Astrocyte (in vitro differentiated cells and primary cell): ENCODE data around the gene HOXC6. TPM values are rescaled to one million over a fixed set of nuclear protein-coding genes. Genes with fewer than 3 reads are reported as not detected.

ENCODE experiments used
- DNase-seq: peaks from one replicate; pipeline ENCODE4 v3.0.0-alpha.2; 2010; ENCODE audit warnings: low read depth
- FAIRE-seq: peaks from 2 replicates; lab custom pipeline; 2011; peaks lifted over from hg19 to GRCh38; lab: Jason Lieb, UNC
- H2AFZ ChIP-seq: 2 replicates; pipeline ENCODE4 v1.6.0; 2012; ENCODE audit warnings: low read depth, low read length, inconsistent platforms
- H3K27ac ChIP-seq: 2 replicates; pipeline ENCODE4 v1.5.1; 2011; ENCODE audit warnings: low read depth, low read length, inconsistent platforms
- H3K27me3 ChIP-seq: 2 replicates; pipeline ENCODE4 v1.6.0; 2011; ENCODE audit warnings: low read length, inconsistent platforms; ENCODE audit not compliant: insufficient read depth
- H3K36me3 ChIP-seq: 2 replicates; pipeline ENCODE4 v1.5.1; 2011; ENCODE audit warnings: low read length, inconsistent platforms; ENCODE audit not compliant: insufficient read depth
- H3K4me1 ChIP-seq: 2 replicates; pipeline ENCODE4 v1.5.1; 2011; ENCODE audit warnings: low read length, inconsistent platforms; ENCODE audit not compliant: insufficient read depth
- H3K4me2 ChIP-seq: 2 replicates; pipeline ENCODE4 v1.6.0; 2012; ENCODE audit warnings: low read length, inconsistent platforms
- H3K4me3 ChIP-seq: 2 replicates; pipeline ENCODE4 v1.5.1; 2011; ENCODE audit warnings: low read depth, mild to moderate bottlenecking, low read length, inconsistent platforms; ENCODE audit not compliant: insufficient read depth
- H3K79me2 ChIP-seq: 2 replicates; pipeline ENCODE4 v1.6.0; 2012; ENCODE audit warnings: mild to moderate bottlenecking, low read length, inconsistent platforms; ENCODE audit not compliant: insufficient read depth
- H3K9ac ChIP-seq: 2 replicates; pipeline ENCODE4 v1.6.0; 2012; ENCODE audit warnings: mild to moderate bottlenecking, low read length, inconsistent platforms
- H3K9me3 ChIP-seq: 2 replicates; pipeline ENCODE4 v1.5.1; 2012; ENCODE audit warnings: low read depth, mild to moderate bottlenecking, low read length, inconsistent platforms; ENCODE audit not compliant: insufficient read depth
- H4K20me1 ChIP-seq: 2 replicates; pipeline ENCODE4 v1.6.0; 2012; ENCODE audit warnings: low read length, inconsistent platforms; ENCODE audit not compliant: insufficient read depth
- H3K27ac Mint-ChIP-seq: one replicate; pipeline ENCODE4 v1.8.0; 2021; ENCODE audit warnings: mild to moderate bottlenecking, mixed read lengths; ENCODE audit not compliant: unreplicated experiment
- H3K27me3 Mint-ChIP-seq: one replicate; pipeline ENCODE4 v1.8.0; 2021; ENCODE audit warnings: low read depth, mixed read lengths; ENCODE audit not compliant: unreplicated experiment
- H3K36me3 Mint-ChIP-seq: one replicate; pipeline ENCODE4 v1.8.0; 2021; ENCODE audit warnings: low read depth, mixed read lengths; ENCODE audit not compliant: unreplicated experiment
- H3K4me1 Mint-ChIP-seq: one replicate; pipeline ENCODE4 v1.8.0; 2021; ENCODE audit warnings: low read depth, mixed read lengths; ENCODE audit not compliant: unreplicated experiment
- H3K4me3 Mint-ChIP-seq: one replicate; pipeline ENCODE4 v1.8.0; 2021; ENCODE audit warnings: mild to moderate bottlenecking, moderate library complexity, mixed read lengths; ENCODE audit not compliant: unreplicated experiment
- H3K9me3 Mint-ChIP-seq: one replicate; pipeline ENCODE4 v1.8.0; 2021; ENCODE audit warnings: mild to moderate bottlenecking, mixed read lengths; ENCODE audit not compliant: unreplicated experiment
- CTCF ChIP-seq: IDR thresholded peaks from 2 replicates; pipeline ENCODE4 v1.5.1; 2011; ENCODE audit warnings: low read depth, mild to moderate bottlenecking, inconsistent platforms, low read length, moderate library complexity; ENCODE audit not compliant: insufficient read depth
- EZH2 ChIP-seq: IDR thresholded peaks from 2 replicates; pipeline ENCODE4 v1.6.1; 2012; ENCODE audit warnings: mild to moderate bottlenecking, low read length, inconsistent platforms; ENCODE audit not compliant: insufficient read depth
- total RNA-seq: library from RNA; stranded (reverse); gene quantifications from 2 replicates; pipeline ENCODE4 v1.2.1, GENCODE V29; 2021

Gene HOXC6
- total RNA-seq, 1 donor from 2014 or later: not detected

- Histone ChIP-seq H3K4me3 (no peak overlapping the region), H3K27me3 (peaks cover 91% of the 10 kb centered on the region), H3K36me3 (no peaks in the 10 kb centered on the region), H3K4me2 (no peak overlapping the region), H3K9ac (no peak overlapping the region), H3K27ac (no peak overlapping the region), H4K20me1 (no peaks in the 10 kb centered on the region), H2AFZ (no peak overlapping the region), H3K79me2 (no peaks in the 10 kb centered on the region), H3K4me1 (no peaks in the 10 kb centered on the region), H3K9me3 (no peaks in the 10 kb centered on the region)
- DNase-seq: no peak
- no peak for FAIRE-seq
- no peak overlapping the region for H3K27ac Mint-ChIP-seq
- TF ChIP-seq CTCF (no peak), EZH2 (peak; percentile 28)
- H3K4me1 Mint-ChIP-seq: no peaks in the 10 kb centered on the region
- H3K9me3 Mint-ChIP-seq: peaks cover 23% of the 10 kb centered on the region
- H3K36me3 Mint-ChIP-seq: peaks cover 4% of the 10 kb centered on the region
- H3K27me3 Mint-ChIP-seq: peaks cover 92% of the 10 kb centered on the region
- H3K4me3 Mint-ChIP-seq: no peak overlapping the region
Measured at GRCh38 chr12:54025499-54026405, 2.5 kb upstream of the HOXC6 start.

- TF ChIP-seq EZH2 (no peak), CTCF (no peak)
- no peak overlapping the region for H3K4me2 ChIP-seq
- H3K36me3 Mint-ChIP-seq: peaks cover 2% of the 10 kb centered on the region
- H3K27me3 ChIP-seq: peaks cover 92% of the 10 kb centered on the region
- no peaks in the 10 kb centered on the region for H4K20me1 ChIP-seq
- H3K9me3 ChIP-seq: no peaks in the 10 kb centered on the region
- FAIRE-seq: no peak
- peaks cover 91% of the 10 kb centered on the region for H3K27me3 Mint-ChIP-seq
- no peaks in the 10 kb centered on the region for H3K36me3 ChIP-seq
- peaks cover 20% of the 10 kb centered on the region for H3K9me3 Mint-ChIP-seq
- no peaks in the 10 kb centered on the region for H3K4me1 Mint-ChIP-seq
- H3K4me1 ChIP-seq: no peaks in the 10 kb centered on the region
- DNase-seq: no peak
- no peak overlapping the region for H3K27ac Mint-ChIP-seq
- no peak overlapping the region for H3K4me3 ChIP-seq
- H2AFZ ChIP-seq: no peak overlapping the region
- no peaks in the 10 kb centered on the region for H3K79me2 ChIP-seq
- H3K27ac ChIP-seq: no peak overlapping the region
- H3K9ac ChIP-seq: no peak overlapping the region
- H3K4me3 Mint-ChIP-seq: no peak overlapping the region
Measured at GRCh38 chr12:54026640-54027441, 1.4 kb upstream of the HOXC6 start.
